Activated T-cell treated with anti-CD3 and anti-CD28 coated beads, Interleukin-2, amount 50 U/mL, for 24 hours (primary cell): Measurements from ENCODE around the gene MAN2C1.
"Not testable (repeated sequence)": the region's sequence is repeated elsewhere in the genome, so short reads cannot be mapped to it uniquely, and the experiment has no call there.

Experiments used
- DNase-seq: peaks from one replicate; pipeline ENCODE4 v3.0.0-alpha.2; 2020
- H3K27ac Mint-ChIP-seq: 2 replicates; pipeline ENCODE4 v1.8.0; 2020; ENCODE audit warnings: mild to moderate bottlenecking, mixed read lengths
- H3K27me3 Mint-ChIP-seq: 2 replicates; pipeline ENCODE4 v1.8.0; 2020; ENCODE audit warnings: mixed read lengths
- H3K36me3 Mint-ChIP-seq: 2 replicates; pipeline ENCODE4 v1.8.0; 2020; ENCODE audit warnings: low read depth, mixed read lengths
- H3K4me1 Mint-ChIP-seq: 2 replicates; pipeline ENCODE4 v1.8.0; 2020; ENCODE audit warnings: low read depth, mixed read lengths
- H3K4me3 Mint-ChIP-seq: 2 replicates; pipeline ENCODE4 v1.8.0; 2020; ENCODE audit warnings: mild to moderate bottlenecking, moderate library complexity, mixed read lengths
- H3K9me3 Mint-ChIP-seq: 2 replicates; pipeline ENCODE4 v1.8.0; 2020; ENCODE audit warnings: mixed read lengths

The MAN2C1 gene

DNA sequence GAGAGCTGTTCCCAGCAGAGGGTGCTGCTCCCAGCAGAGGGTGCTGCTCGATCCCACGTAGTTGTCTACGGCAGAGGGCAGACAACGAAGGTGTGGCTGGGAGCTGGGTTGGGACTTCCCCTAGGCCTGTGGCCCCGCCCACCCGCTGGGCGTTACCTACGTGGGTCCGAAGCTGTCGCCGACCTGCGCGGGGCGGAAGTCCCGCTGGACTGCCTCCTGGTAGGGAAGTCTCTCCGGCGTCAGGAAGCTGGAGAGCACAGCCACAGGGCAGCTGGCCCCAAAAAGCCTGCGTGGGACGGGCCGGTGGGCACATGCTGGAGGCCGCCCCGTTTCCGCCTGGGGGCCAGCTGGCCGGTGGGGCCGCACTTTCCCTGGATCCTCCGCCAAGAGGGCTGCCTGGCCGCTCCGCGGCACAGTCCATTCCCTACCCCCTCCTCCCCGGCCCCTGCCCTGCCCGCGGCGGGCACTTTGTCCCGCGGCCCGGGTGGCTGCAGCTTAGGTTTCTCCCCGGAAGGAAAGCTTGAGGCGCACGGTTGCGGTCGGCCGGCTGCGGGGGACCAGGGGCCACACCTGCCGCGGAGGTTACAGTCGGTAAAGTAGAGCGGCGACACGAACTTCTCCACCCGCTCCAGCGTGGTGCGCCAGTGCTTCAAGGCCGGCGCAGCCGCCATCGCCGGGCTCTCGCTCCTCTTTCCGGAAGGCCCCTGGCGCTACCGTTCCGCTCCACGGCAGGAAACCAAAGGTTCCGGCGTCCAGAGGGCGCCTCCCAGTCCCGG is at the start of gene MAN2C1:
MAN2C1 (minus strand) TSS at position 695 of the 776 bp plus-strand sequence; CDS start at position 671, 24 bp downstream.
- H3K4me3 Mint-ChIP-seq = peak within 1 kb of the TSS; percentile 86
- no peaks in the 10 kb centered on the region for H3K27me3 Mint-ChIP-seq
- peak within 1 kb of the TSS; percentile 97 for H3K27ac Mint-ChIP-seq
- peaks cover 91% of the 10 kb centered on the region for H3K36me3 Mint-ChIP-seq
- H3K9me3 Mint-ChIP-seq = no peaks in the 10 kb centered on the region
- DNase-seq = peak; percentile 96
- H3K4me1 Mint-ChIP-seq = peaks cover 26% of the 10 kb centered on the region

DNA sequence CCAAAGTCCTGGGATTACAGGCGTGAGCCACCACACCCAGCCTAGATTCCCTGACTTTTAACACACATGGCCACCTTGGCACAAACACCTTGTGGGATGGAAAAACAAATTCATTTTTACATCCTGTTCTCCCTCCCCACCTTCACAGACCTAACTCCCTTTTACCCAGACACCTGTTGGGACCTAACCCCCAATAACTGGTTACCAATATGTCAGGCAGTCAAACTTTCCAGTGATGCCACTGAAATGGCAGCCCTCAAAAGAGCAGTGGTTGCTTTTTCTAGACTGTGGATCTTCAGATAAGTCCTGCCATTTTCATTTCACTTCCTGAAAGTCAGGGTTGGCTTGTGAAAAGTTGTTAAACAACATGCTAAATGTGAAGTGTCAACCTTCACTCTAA is 48.2 kb upstream of the MAN2C1 start:
- Mint-ChIP-seq H3K4me1 (peaks cover 32% of the 10 kb centered on the region), H3K36me3 (peaks cover 83% of the 10 kb centered on the region), H3K9me3 (no peaks in the 10 kb centered on the region), H3K4me3 (no peak overlapping the region), H3K27ac (peak overlapping the region; percentile 83), H3K27me3 (no peaks in the 10 kb centered on the region)
- DNase-seq = no peak

DNA sequence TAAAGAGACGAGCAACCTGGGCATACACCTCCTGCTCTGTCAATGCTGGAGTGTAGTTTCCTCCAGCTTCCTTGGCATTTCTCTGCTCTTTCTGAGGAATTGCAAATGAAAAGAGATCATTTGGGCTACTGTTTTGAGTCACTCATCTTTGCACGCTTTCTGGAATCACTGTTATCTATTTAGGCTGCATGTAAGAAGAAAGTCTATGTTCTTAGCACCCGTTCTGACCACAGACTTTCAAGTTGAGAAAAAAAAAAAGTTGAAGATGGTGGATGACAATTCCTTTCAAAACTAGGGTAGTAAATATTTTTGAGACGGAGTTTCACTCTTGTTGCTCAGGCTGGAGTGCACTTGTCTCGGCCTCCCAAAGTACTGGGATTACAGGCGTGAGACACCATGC is 41.8 kb upstream of the MAN2C1 start:
- H3K27ac Mint-ChIP-seq = peak overlapping the region; percentile 79
- no peak for DNase-seq
- peaks cover 92% of the 10 kb centered on the region for H3K36me3 Mint-ChIP-seq
- H3K27me3 Mint-ChIP-seq = no peaks in the 10 kb centered on the region
- H3K4me1 Mint-ChIP-seq = peaks cover 52% of the 10 kb centered on the region
- H3K4me3 Mint-ChIP-seq = no peak overlapping the region
- H3K9me3 Mint-ChIP-seq = no peaks in the 10 kb centered on the region

DNA sequence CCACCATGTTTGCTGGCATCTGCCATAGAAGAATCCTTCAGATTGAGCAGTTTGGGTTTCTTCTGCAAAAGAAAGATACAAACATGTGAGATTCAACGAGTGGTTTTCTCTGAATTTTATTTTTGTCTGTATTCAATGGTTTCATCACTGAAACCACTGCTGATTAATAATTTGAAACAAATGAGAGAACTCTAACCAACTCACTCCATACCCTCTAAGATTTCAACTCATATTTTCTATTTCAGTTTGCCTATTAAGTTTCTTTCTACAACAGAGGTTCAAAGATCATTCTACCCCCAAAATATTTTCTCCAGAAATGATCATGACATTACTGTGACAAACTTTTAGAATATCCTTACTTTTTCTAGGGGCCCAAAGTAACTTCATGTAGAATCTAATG is 38.7 kb upstream of the MAN2C1 start:
- Mint-ChIP-seq H3K4me3 (peak overlapping the region; percentile 29), H3K27me3 (no peaks in the 10 kb centered on the region), H3K36me3 (peaks cover 95% of the 10 kb centered on the region), H3K4me1 (peaks cover 47% of the 10 kb centered on the region), H3K27ac (peak overlapping the region; percentile 90), H3K9me3 (no peaks in the 10 kb centered on the region)
- DNase-seq = no peak

DNA sequence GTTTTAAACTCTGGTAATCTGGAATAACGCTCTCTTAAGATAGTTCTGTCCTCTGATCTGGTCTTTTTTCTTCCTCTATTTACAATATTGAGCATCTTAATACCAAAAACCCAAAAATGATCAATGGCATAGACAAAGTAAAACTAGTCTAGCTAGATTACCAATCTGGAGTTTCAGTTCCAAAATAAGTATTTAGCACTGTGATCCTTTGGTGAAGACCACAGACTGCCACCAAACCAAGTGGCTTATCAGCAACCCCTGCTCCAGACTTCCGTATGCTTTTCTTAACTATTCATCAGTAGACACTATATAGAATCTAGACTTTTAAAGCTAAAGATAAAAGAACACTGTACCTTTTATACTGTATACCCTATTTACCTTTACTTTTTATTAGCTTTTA is 35.5 kb upstream of the MAN2C1 start:
- no peak overlapping the region for H3K4me3 Mint-ChIP-seq
- DNase-seq = no peak
- H3K27me3 Mint-ChIP-seq = no peaks in the 10 kb centered on the region
- H3K4me1 Mint-ChIP-seq = peaks cover 31% of the 10 kb centered on the region
- peaks cover 95% of the 10 kb centered on the region for H3K36me3 Mint-ChIP-seq
- no peaks in the 10 kb centered on the region for H3K9me3 Mint-ChIP-seq
- H3K27ac Mint-ChIP-seq = peak overlapping the region; percentile 68

DNA sequence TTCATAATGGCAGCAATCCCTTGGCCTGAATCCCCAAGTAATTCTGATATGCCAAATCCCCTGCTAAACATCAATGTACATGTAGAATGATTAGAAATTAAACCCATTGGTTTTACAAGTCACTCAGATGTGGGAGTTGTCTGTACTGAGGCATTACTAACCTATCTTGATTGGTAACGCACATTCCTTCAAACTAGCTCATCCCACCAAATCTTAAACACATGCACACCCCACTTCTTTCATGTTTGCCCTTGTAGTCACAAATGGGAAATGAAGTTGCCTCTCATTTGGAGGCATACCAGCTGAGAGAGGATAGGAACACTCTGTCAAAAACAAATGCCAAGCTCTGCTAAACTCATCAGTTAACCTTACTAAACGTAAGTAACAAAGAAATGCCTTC is 29.1 kb upstream of the MAN2C1 start:
- peaks cover 98% of the 10 kb centered on the region for H3K36me3 Mint-ChIP-seq
- no peak overlapping the region for H3K4me3 Mint-ChIP-seq
- H3K9me3 Mint-ChIP-seq = no peaks in the 10 kb centered on the region
- H3K27ac Mint-ChIP-seq = peak overlapping the region; percentile 42
- no peak for DNase-seq
- no peaks in the 10 kb centered on the region for H3K27me3 Mint-ChIP-seq
- H3K4me1 Mint-ChIP-seq = peaks cover 9% of the 10 kb centered on the region

DNA sequence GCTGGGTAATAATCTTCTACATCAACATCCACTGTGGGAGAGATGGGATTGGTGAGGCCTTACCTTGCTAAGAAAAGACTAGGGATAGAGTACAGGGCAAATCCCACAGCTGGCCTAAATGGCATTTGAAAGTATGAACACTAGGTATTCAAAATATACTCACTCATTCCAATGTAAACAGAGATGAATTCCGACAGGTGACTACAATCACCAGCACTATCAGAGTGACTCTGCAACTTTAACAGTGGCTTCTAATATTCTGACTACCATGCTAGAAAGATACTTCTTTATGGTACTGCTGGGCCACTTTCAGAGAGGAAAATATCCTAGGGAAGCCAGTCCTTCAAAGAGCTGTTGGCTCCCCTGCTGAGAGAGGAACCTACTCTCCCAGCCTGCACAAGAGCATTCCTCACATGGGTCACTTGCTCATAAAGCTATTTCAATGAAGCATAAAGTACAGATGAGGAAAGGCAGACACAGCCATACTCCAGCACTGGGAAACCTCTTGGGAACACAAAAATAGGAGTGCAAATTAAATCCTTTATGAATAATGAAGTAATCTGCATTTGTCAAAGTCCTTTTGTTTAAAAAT is 21.5 kb upstream of the MAN2C1 start:
- Mint-ChIP-seq H3K27me3 (no peaks in the 10 kb centered on the region), H3K27ac (peak overlapping the region; percentile 80), H3K4me3 (no peak overlapping the region), H3K4me1 (peaks cover 17% of the 10 kb centered on the region), H3K36me3 (peaks cover 99% of the 10 kb centered on the region), H3K9me3 (no peaks in the 10 kb centered on the region)
- no peak for DNase-seq

DNA sequence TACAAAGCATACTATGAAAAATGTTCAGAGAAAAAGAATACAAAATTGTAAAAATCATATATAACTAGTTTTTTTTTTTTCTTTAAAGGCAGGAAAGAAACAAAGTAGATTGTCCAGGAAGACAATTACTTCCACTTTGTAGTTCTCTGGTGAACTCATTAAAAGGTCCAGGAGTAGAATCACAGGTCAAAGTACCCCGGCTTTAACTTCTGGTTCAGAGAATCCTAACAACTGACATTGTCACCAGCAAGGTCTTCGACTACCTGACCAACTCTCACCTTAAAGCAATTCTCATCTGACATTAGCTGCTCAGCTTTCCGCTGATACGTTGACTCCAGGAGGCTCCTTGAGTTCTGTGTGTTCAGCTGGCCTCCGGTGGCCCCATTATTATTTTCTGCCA is 15.6 kb upstream of the MAN2C1 start:
- peaks cover 17% of the 10 kb centered on the region for H3K4me1 Mint-ChIP-seq
- H3K27ac Mint-ChIP-seq = peak overlapping the region; percentile 18
- not testable (repeated sequence) for DNase-seq, H3K9me3 Mint-ChIP-seq, H3K4me3 Mint-ChIP-seq, H3K27me3 Mint-ChIP-seq
- H3K36me3 Mint-ChIP-seq = peaks cover 98% of the 10 kb centered on the region

DNA sequence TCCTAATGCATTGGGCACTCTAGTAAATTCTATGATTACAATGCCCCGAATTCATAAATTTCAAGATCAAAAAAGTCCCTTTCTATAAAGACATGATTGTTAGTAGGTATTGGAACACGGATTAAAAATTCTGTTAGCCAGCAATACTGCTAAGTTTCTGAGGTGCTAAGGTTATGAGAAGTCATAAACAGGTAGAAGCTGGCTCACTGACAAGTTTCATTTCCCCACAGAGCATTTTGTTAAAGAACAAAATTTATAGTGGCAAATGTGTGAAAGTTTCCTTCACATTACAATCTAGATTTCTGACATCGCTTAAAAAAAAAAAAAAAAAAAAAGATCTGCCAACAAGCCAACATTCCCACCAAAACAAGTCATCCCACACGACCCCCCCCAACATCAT is 12.4 kb upstream of the MAN2C1 start:
- no peak for DNase-seq
- Mint-ChIP-seq H3K36me3 (peaks cover 96% of the 10 kb centered on the region), H3K27me3 (no peaks in the 10 kb centered on the region), H3K9me3 (no peaks in the 10 kb centered on the region), H3K4me1 (peaks cover 5% of the 10 kb centered on the region), H3K27ac (no peak overlapping the region), H3K4me3 (no peak overlapping the region)

DNA sequence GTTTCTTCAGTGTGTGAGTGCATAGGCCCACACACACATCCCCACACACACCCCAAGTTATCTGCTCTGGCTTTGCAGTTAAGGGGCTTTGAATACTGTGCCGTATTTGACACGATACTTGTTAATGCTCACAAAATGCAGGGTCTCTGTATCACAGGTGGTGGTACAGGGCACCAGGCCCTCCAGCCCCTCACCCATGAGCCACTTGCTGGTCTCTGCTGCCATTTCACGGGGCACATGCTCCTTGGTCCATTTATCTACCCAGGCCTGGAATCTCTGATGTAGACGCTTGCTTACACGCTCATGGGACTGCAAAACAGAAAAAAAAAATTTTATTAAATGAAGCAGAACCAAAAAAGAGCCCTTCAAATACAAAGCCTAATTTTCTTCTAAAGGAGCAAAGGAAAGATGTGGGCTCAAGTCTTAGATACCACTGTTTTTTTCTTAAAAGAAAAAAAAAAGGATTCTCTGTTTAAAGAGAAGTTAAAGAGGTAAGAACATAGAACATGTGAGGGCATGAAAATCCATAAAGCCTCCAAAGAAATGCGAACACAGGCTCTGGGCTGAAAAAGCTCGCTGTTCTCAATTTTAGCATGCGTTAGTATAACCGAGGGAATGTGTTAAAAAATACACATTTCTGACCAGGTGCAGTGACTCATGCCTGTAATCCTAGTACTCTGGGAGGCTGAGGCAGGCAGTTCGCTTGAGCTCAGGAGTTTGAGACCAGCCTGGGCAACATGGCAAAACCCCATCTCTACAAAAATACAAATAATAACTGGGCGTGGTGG is 3.7 kb upstream of the MAN2C1 start:
- peaks cover 93% of the 10 kb centered on the region for H3K36me3 Mint-ChIP-seq
- no peaks in the 10 kb centered on the region for H3K27me3 Mint-ChIP-seq
- no peaks in the 10 kb centered on the region for H3K9me3 Mint-ChIP-seq
- H3K4me3 Mint-ChIP-seq = no peak overlapping the region
- peaks cover 21% of the 10 kb centered on the region for H3K4me1 Mint-ChIP-seq
- H3K27ac Mint-ChIP-seq = peak overlapping the region; percentile 66
- no peak for DNase-seq

DNA sequence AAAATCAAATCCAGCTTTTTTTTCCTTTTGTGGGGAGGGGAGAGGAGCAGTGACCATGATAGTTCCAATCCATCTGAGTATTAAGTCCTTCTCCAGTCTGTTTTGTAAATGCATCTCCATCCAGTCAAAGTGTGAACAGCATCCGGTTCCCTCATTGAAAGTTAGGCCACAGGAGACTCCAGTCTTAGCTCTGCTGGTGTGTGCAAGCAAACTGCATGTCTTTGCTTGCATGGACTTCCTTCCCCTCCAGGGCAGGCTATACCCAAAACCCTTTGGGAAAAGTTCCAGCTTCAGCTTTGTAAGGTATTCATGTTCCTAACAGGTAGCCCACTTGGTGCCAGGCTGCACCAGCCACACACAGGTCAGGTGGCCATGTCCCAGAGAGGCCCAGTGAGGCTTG is 3.1 kb upstream of the MAN2C1 start:
- no peaks in the 10 kb centered on the region for H3K9me3 Mint-ChIP-seq
- H3K27ac Mint-ChIP-seq = peak overlapping the region; percentile 66
- H3K27me3 Mint-ChIP-seq = no peaks in the 10 kb centered on the region
- H3K4me3 Mint-ChIP-seq = no peak overlapping the region
- peaks cover 93% of the 10 kb centered on the region for H3K36me3 Mint-ChIP-seq
- H3K4me1 Mint-ChIP-seq = peaks cover 26% of the 10 kb centered on the region
- DNase-seq = no peak

DNA sequence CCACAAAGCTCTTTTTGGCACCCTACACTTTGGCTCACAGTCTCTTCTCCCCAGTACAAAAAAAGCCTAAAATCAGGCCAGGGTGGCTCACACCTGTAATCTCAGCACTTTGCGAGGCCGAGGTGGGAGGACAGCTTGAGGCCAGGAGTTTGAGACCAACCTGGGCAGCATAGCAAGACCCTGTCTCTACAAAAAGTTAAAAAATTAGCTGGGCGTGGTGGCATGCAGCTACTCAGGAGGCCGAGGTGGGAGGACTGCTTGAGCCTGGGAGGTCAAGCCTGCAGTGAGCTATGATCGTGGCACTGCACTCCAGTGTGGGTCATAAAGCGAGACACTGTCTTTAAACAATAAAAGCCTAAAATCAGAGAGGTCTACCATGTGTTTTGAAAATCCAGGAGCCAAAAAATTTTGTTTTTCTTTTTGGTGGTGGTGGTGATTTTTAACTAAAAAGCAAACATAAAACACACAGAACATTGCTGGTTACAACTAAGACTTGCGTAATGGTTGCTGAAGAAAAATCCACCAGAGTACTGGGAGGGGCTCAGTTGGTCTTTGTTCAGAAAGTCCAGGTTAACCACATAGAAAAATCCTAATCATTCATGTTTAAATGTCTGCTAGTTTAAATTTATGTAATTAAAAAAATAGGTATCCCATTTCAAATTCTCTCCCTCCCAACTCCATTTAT is 1.6 kb upstream of the MAN2C1 start:
- Mint-ChIP-seq H3K9me3 (no peaks in the 10 kb centered on the region), H3K27me3 (no peaks in the 10 kb centered on the region), H3K4me1 (peaks cover 26% of the 10 kb centered on the region), H3K36me3 (peaks cover 92% of the 10 kb centered on the region), H3K4me3 (peak overlapping the region; percentile 86), H3K27ac (peak overlapping the region; percentile 97)
- DNase-seq = no peak

DNA sequence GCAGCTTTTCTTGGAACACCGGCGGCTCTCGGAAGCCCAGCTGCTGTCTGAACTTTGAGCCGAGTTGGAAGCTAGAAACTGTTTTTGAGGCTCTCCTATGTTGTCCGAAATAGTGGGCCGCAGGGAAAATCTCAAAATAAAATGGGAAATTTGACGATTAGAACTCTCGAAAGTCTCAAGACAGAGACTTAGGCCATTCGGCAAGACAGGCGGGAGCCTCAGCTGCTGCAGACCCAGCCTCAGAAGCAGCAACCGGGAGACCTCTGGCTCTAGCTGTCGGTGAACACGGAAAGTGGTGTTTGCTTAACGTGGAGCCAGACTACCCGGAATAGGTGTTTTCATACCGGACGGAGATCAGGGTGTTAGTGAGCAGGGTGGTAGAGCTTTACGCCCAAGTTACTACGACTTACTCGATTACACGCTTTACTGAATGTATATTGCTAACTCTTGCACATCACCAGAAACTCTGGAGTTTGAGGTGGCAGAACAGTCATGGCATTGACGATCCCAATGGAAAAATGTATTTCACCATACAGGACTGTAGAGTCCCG is 357 bp upstream of the MAN2C1 start:
- Mint-ChIP-seq H3K36me3 (peaks cover 91% of the 10 kb centered on the region), H3K27me3 (no peaks in the 10 kb centered on the region), H3K4me1 (peaks cover 26% of the 10 kb centered on the region), H3K9me3 (no peaks in the 10 kb centered on the region), H3K27ac (peak overlapping the region; percentile 97), H3K4me3 (peak overlapping the region; percentile 86)
- no peak for DNase-seq

DNA sequence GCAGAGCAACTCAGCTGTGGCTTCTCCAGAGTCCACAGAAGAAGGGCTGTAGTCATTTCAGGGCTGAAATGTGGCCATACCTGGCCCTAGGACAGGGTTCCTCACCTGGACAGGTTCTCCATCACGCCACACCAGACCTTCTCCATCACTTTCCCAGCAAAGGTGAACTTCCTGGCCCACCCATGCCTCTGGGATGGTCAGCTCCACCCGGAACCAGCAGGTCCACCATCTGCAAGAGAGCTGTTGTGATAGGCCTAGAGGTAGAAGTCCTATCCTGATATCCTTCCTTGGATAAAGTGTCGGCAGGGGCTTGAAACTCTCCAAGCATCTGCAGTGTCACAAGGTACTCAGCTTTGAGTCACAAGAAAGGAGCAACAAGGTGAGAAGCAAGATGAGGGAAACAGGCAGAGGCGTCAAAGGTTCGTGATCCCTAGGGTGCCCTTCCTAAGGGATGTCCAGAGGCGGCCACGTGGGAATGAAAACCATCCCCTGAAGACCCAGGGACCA is 948 bp downstream of the MAN2C1 start:
- H3K36me3 Mint-ChIP-seq = peaks cover 91% of the 10 kb centered on the region
- H3K27me3 Mint-ChIP-seq = no peaks in the 10 kb centered on the region
- DNase-seq = no peak
- no peaks in the 10 kb centered on the region for H3K9me3 Mint-ChIP-seq
- peak overlapping the region; percentile 86 for H3K4me3 Mint-ChIP-seq
- peak overlapping the region; percentile 97 for H3K27ac Mint-ChIP-seq
- H3K4me1 Mint-ChIP-seq = peaks cover 26% of the 10 kb centered on the region
